ENCODE measurements around the gene POU2F1. TPM values are rescaled to one million over a fixed set of nuclear protein-coding genes. Genes with fewer than 3 reads are reported as not detected.

POU2F1 gene
- polyA plus RNA-seq, 2 of the 4 experiments (the other 2 are of a cell fraction): 2.9 to 9.4 TPM

- CTCF ChIA-PET: interaction anchor here (1.7 to 5.3 kb wide), 4 partner anchors 11 to 128 kb away, joined by 5 to 25 read pairs (median 10); no protein-coding TSS in a partner anchor
- H3K4me1 ChIP-seq: no peaks in the 10 kb centered on the region
- no peak for FAIRE-seq
- POLR2A ChIA-PET: no interaction called here
- H3K4me2 ChIP-seq: no peak overlapping the region
- H3K4me3 ChIP-seq: no peak overlapping the region
- WGBS (ENCODE audit: missing lambda C conversion rate): 69% methylated on average over 5 of the region's 5 CpGs
- TF ChIP-seq MAX (IDR thresholded peaks at IDR 0.05): no peak
- no peak for TF ChIP-seq HMGXB4 (CRISPR knock-in tag; IDR thresholded peaks at IDR 0.05; ENCODE audit: borderline replicate concordance)
- no peak for TF ChIP-seq FOXS1 (CRISPR knock-in tag; IDR thresholded peaks at IDR 0.05)
- TF ChIP-seq ZC3H11A (IDR thresholded peaks at IDR 0.05): no peak
- TF ChIP-seq PBX3 (IDR thresholded peaks at IDR 0.05): no peak
- TF ChIP-seq POLR2AphosphoS2 (conservative IDR thresholded peaks at IDR 0.05; ENCODE audit: low read length): no peak
- TF ChIP-seq RARB (CRISPR knock-in tag; IDR thresholded peaks at IDR 0.05): no peak
- no peak for TF ChIP-seq HEYL (CRISPR knock-in tag; IDR thresholded peaks at IDR 0.05)
- TF ChIP-seq ATOH8 (CRISPR knock-in tag; IDR thresholded peaks at IDR 0.05; ENCODE audit: low read depth): no peak
- no peak for TF ChIP-seq EHMT2 (IDR thresholded peaks at IDR 0.05; ENCODE audit: low read depth)
- TF ChIP-seq MAFK (IDR thresholded peaks at IDR 0.05; ENCODE audit: partially characterized antibody): no peak
- no peak for TF ChIP-seq GATA3 (IDR thresholded peaks at IDR 0.05; ENCODE audit: borderline replicate concordance)
- no peak for TF ChIP-seq BHLHE40 (IDR thresholded peaks at IDR 0.05; ENCODE audit: low read depth, low read length)
- TF ChIP-seq CBX8 (IDR thresholded peaks at IDR 0.05): no peak
- H3K9me3 ChIP-seq: no peaks in the 10 kb centered on the region
- no peak overlapping the region for H3K27ac ChIP-seq
- DNase-seq (ENCODE audit: low read depth in 1 of 2, low spot score in 1 of 2): no peak
- ATAC-seq: no peak
Observed at GRCh38 chr1:167412920-167413319, 192.2 kb downstream of the POU2F1 start.

- TF ChIP-seq HES2 (IDR thresholded peaks at IDR 0.05) (no peak), TP53 (CRISPR knock-in tag; IDR thresholded peaks at IDR 0.05) (no peak), MAFK (IDR thresholded peaks at IDR 0.05; ENCODE audit: partially characterized antibody) (no peak), FOSB (CRISPR knock-in tag; IDR thresholded peaks at IDR 0.05) (no peak), FOSL2 (IDR thresholded peaks at IDR 0.05) (no peak), FOSL2 (CRISPR knock-in tag; IDR thresholded peaks at IDR 0.05) (no peak), POLR2A (IDR thresholded peaks at IDR 0.05; ENCODE audit: low read length) (no peak)
- no peak overlapping the region for H3K27ac ChIP-seq
- 90% methylated on average over 3 of the region's 3 CpGs for WGBS (ENCODE audit: missing lambda C conversion rate)
- no peak overlapping the region for H3K4me2 ChIP-seq
- H3K4me3 ChIP-seq: no peak overlapping the region
- ChIA-PET CTCF (interaction anchor here (1.7 to 5.3 kb wide), 5 partner anchors 11 to 127 kb away, joined by 4 to 25 read pairs (median 5); no protein-coding TSS in a partner anchor), POLR2A (no interaction called here)
- DNase-seq (ENCODE audit: low read depth in 1 of 2, low spot score in 1 of 2) (no peak), ATAC-seq (no peak), FAIRE-seq (no peak)
- H3K9me3 ChIP-seq: no peaks in the 10 kb centered on the region
- H3K4me1 ChIP-seq: no peaks in the 10 kb centered on the region
Observed at GRCh38 chr1:167413328-167413727, 192.6 kb downstream of the POU2F1 start.

- Histone ChIP-seq H3K4me3 (no peak overlapping the region), H3K9me3 (no peaks in the 10 kb centered on the region), H3K4me1 (peaks cover 7% of the 10 kb centered on the region; the same call in 2 of the 3 replicates), H3K27ac (no peak overlapping the region), H3K4me2 (no peak overlapping the region)
- CTCF ChIA-PET: interaction anchor here (1.0 kb wide), 1 partner anchor 148 kb away, joined by 3 read pairs; no protein-coding TSS in a partner anchor
- ATAC-seq (no peak), FAIRE-seq (no peak), DNase-seq (ENCODE audit: low read depth in 1 of 2, low spot score in 1 of 2) (no peak)
- 100% methylated on average over 1 of the region's 1 CpG for WGBS (ENCODE audit: missing lambda C conversion rate)
- POLR2A ChIA-PET: no interaction called here
- no peak for TF ChIP-seq CBX2 (IDR thresholded peaks at IDR 0.05; ENCODE audit: borderline replicate concordance, low read depth)
- TF ChIP-seq TP53 (CRISPR knock-in tag; IDR thresholded peaks at IDR 0.05): no peak
- no peak for TF ChIP-seq CHD4 (IDR thresholded peaks at IDR 0.05; ENCODE audit: borderline replicate concordance)
- TF ChIP-seq GATA3 (IDR thresholded peaks at IDR 0.05; ENCODE audit: borderline replicate concordance): no peak
- TF ChIP-seq POLR2AphosphoS2 (conservative IDR thresholded peaks at IDR 0.05; ENCODE audit: low read length): no peak
- no peak for TF ChIP-seq JUNB (IDR thresholded peaks at IDR 0.05)
Observed at GRCh38 chr1:167416506-167416905, 195.8 kb downstream of the POU2F1 start.

All from A549 (cell line).